DND-41 (cell line): ENCODE results near the gene TP53BP1.

ENCODE experiments used
- EZH2 ChIP-seq: IDR thresholded peaks from 3 replicates; pipeline ENCODE4 v1.6.1; 2012; ENCODE audit warnings: borderline replicate concordance, low read depth, mild to moderate bottlenecking, moderate library complexity, low read length, inconsistent platforms; ENCODE audit not compliant: severe bottlenecking
- TF ChIP-seq, protein P1 (sequence below): IDR thresholded peaks from 2 replicates; pipeline ENCODE4 v1.5.1; 2012; ENCODE audit warnings: borderline replicate concordance, low read length, moderate library complexity, mild to moderate bottlenecking; ENCODE audit not compliant: poor library complexity, severe bottlenecking; ENCODE audit errors: extremely low read depth

DNA sequence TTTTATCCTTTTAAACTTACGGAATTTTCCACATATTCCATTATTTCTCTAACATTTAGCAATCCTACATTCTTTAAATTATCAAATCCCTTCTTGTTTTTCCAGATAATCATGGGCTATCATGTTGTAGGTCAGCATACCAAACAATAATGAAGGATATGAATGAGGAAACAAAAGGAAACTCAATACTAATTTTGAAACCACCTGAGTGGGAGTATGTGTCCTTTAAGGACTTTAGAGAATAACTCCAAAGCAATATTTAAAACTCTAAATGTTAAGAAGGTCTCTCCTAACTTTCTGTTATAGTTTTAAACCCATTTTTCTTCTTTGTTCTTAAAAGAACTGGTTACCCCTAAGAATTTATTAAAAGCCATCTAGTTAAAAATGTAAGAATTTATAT is 43.0 kb downstream of the TP53BP1 start:
- TF ChIP-seq, protein P1, sequence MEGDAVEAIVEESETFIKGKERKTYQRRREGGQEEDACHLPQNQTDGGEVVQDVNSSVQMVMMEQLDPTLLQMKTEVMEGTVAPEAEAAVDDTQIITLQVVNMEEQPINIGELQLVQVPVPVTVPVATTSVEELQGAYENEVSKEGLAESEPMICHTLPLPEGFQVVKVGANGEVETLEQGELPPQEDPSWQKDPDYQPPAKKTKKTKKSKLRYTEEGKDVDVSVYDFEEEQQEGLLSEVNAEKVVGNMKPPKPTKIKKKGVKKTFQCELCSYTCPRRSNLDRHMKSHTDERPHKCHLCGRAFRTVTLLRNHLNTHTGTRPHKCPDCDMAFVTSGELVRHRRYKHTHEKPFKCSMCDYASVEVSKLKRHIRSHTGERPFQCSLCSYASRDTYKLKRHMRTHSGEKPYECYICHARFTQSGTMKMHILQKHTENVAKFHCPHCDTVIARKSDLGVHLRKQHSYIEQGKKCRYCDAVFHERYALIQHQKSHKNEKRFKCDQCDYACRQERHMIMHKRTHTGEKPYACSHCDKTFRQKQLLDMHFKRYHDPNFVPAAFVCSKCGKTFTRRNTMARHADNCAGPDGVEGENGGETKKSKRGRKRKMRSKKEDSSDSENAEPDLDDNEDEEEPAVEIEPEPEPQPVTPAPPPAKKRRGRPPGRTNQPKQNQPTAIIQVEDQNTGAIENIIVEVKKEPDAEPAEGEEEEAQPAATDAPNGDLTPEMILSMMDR = no peak
- TF ChIP-seq EZH2 = no peak
